ENCODE results near the gene FAM180A. TPM values are rescaled to one million over a fixed set of nuclear protein-coding genes. Genes with fewer than 3 reads are reported as not detected.
A peak's percentile ranks its signal among the peaks of the same experiment; 100 is the strongest.
"Not testable (repeated sequence)": the region's sequence is repeated elsewhere in the genome, so short reads cannot be mapped to it uniquely, and the experiment has no call there.

The FAM180A gene
- total RNA-seq, 2 donors from 2014 or later = 0.45 to 1.1 TPM

DNA sequence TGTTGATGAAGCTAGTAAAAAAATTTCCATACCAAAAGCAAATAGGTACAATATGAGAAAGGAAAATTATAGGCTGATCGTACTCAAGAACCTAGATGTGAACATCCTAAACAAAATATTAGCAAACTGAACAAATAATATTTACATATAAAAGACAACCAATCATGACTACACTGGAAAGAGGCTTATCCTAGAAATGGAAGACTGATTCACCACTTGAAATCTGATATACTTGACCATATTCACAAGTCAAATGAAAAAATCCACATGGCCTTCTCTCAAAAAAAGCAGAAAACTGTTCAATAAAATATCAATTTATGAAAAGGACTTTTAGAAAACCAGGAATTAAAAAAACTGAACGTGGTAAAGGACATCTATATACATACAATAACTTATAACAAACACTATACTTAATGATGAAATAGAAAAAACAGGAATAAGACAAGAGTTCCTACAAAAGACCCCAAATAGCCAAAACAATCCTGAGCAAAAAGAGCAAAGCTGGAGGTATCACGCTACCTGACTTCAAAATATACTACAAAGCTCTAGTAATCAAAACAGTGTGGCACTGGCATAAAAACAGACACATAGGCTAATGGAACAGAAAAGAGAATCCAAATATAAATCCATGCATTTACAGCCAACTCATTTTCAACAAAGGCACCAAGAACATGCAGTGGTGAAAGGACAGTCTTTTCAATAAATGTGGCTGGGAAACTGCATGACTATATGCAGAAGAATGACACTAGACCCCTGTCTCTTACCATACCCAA lies 29.2 kb upstream of the FAM180A start:
- intact Hi-C loops (cut with DNase I) = no loop called here

DNA sequence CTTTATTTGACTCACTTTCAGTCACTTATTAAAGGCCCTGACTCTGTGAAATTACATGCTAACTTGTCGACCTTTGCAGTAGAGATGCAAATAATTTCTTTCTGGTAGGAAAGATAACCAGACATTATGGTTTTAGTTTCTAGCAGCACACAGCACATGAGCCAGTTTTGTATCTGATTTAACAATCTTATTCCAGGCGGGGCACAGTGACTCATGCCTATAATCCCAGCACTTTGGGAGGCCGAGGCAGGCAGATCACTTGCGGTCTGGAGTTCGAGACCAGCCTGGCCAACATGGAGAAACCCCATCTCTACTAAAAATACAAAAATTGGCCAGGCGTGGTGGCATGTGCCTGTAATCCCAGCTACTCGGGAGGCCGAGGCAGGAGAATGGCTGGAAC lies 27.3 kb upstream of the FAM180A start:
- H3K4me3 ChIP-seq; DNase-seq; H3K27me3 ChIP-seq; intact Hi-C loops (cut with DNase I); H3K9ac ChIP-seq (ENCODE audit: low read depth in 2 of 2, low read length in 2 of 2); H3K36me3 ChIP-seq; H3K4me1 ChIP-seq; H3K9me3 ChIP-seq; H3K27ac ChIP-seq: not testable (repeated sequence)

More for the DNA sequence above, 29.2 kb upstream of the FAM180A start:
- H3K36me3 ChIP-seq = no peaks in the 10 kb centered on the region
- no peak for TF ChIP-seq CTCF (IDR thresholded peaks at IDR 0.05)
- H3K27me3 ChIP-seq = no peaks in the 10 kb centered on the region
- H3K9me3 ChIP-seq = no peaks in the 10 kb centered on the region
- no peak overlapping the region for H3K4me3 ChIP-seq
- no peak overlapping the region for H3K27ac ChIP-seq
- H3K9ac ChIP-seq (ENCODE audit: low read depth in 2 of 2, low read length in 2 of 2) = no peak overlapping the region
- no peak for DNase-seq
- H3K4me1 ChIP-seq = peaks cover 4% of the 10 kb centered on the region

GRCh38 chr7:135775230-135775629 lies 26.6 kb upstream of the FAM180A start:
- Histone ChIP-seq H3K4me1 (peaks cover 4% of the 10 kb centered on the region), H3K36me3 (no peaks in the 10 kb centered on the region), H3K27ac (no peak overlapping the region), H3K9me3 (no peaks in the 10 kb centered on the region), H3K27me3 (no peaks in the 10 kb centered on the region), H3K4me3 (no peak overlapping the region), H3K9ac (ENCODE audit: low read depth in 2 of 2, low read length in 2 of 2) (no peak overlapping the region)
- no peak for TF ChIP-seq CTCF (IDR thresholded peaks at IDR 0.05)
- DNase-seq = peak; percentile 24
- intact Hi-C loops (cut with DNase I) = no loop called here

DNA sequence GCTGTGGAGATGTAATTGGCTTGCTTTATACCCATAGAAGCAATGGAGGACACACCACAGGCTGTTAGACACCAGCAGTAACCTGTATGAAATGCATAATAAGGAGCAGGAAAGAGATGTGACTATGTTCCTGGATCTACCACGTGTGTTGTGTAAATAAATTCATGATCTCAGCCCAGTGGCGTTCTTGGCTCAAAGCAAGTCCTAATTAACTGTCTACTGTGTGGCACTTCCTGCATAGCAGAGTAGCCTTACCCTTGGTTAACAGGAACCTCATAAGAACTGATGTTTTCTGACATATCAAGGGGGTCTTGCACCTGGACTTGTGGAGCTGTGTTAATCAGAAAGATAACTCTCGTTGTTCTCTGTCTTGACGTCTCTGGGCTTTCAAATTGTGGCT lies 25.7 kb upstream of the FAM180A start:
- Histone ChIP-seq H3K9ac (ENCODE audit: low read depth in 2 of 2, low read length in 2 of 2) (no peak overlapping the region), H3K9me3 (no peaks in the 10 kb centered on the region), H3K4me3 (no peak overlapping the region), H3K27me3 (no peaks in the 10 kb centered on the region), H3K4me1 (peaks cover 4% of the 10 kb centered on the region), H3K27ac (peak overlapping the region; percentile 54), H3K36me3 (no peaks in the 10 kb centered on the region)
- TF ChIP-seq CTCF (IDR thresholded peaks at IDR 0.05) = no peak
- peak; percentile 58 for DNase-seq
- intact Hi-C loops (cut with DNase I) = no loop called here

DNA sequence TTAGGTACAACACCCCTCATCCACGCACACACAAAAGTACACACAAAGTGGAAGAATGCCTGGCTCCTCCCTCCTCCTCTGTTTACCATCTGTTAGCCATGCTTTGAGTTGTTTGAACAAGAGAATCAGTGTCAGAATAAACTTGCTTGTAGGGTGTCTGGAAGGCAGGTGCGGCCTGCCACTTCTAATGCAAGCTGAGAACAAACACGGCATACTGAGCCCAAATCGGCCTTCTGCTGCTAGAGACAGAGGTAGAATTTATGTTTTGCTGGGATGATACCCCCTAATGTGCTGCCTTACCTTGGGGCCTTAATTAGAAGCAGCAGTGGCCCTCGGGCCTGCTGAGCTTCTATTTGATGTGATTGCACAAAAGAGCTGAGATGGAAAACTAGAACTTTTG lies 24.9 kb upstream of the FAM180A start:
- H3K9me3 ChIP-seq = no peaks in the 10 kb centered on the region
- no peaks in the 10 kb centered on the region for H3K27me3 ChIP-seq
- H3K4me3 ChIP-seq = no peak overlapping the region
- H3K36me3 ChIP-seq = no peaks in the 10 kb centered on the region
- peak overlapping the region; percentile 54 for H3K27ac ChIP-seq
- H3K9ac ChIP-seq (ENCODE audit: low read depth in 2 of 2, low read length in 2 of 2) = no peak overlapping the region
- peak; percentile 42 for DNase-seq
- TF ChIP-seq CTCF (IDR thresholded peaks at IDR 0.05) = no peak
- H3K4me1 ChIP-seq = peaks cover 4% of the 10 kb centered on the region
- intact Hi-C loops (cut with DNase I) = no loop called here

- intact Hi-C loops (cut with DNase I) = no loop called here
- no peak overlapping the region for H3K27ac ChIP-seq
Observed at GRCh38 chr7:135772639-135773222, 24.1 kb upstream of the FAM180A start.

More at GRCh38 chr7:135772639-135773222, 24.1 kb upstream of the FAM180A start:
- Histone ChIP-seq H3K4me1 (peaks cover 4% of the 10 kb centered on the region), H3K9me3 (no peaks in the 10 kb centered on the region), H3K27me3 (no peaks in the 10 kb centered on the region), H3K9ac (ENCODE audit: low read depth in 2 of 2, low read length in 2 of 2) (no peak overlapping the region), H3K36me3 (no peaks in the 10 kb centered on the region), H3K4me3 (no peak overlapping the region)
- TF ChIP-seq CTCF (IDR thresholded peaks at IDR 0.05) = no peak
- no peak for DNase-seq
